ENCODE data around the gene FTSJ3. TPM values are rescaled to one million over a fixed set of nuclear protein-coding genes. Genes with fewer than 3 reads are reported as not detected.

FTSJ3 gene
- total and polyA plus RNA-seq, 2 of the 13 experiments (the other 11 are each of a cell fraction or from before 2014, with no cell fraction given) = 26.0 to 64.2 TPM

GRCh38 chr17:63841350-63842172, 14.1 kb upstream of the FTSJ3 start (continued):
- peak; percentile 22 for TF ChIP-seq ZNF781 (CRISPR knock-in tag; IDR thresholded peaks at IDR 0.05; ENCODE audit: borderline replicate concordance, not compliant biosample characterization)
- TF ChIP-seq MYNN (CRISPR knock-in tag; IDR thresholded peaks at IDR 0.05; ENCODE audit: low read depth) = no peak
- no peak for TF ChIP-seq RBFOX2 (IDR thresholded peaks at IDR 0.05; ENCODE audit: low read depth, low read length)
- TF ChIP-seq XBP1 (CRISPR knock-in tag; IDR thresholded peaks at IDR 0.05) = 0 out of 2 replicates have a peak, but pooled peaks have one; percentile 13
- peak; percentile 20; the same call in 1 of the 2 replicates for TF ChIP-seq ERF (CRISPR knock-in tag; IDR thresholded peaks at IDR 0.05)
- no peak for TF ChIP-seq PCBP2 (optimal IDR thresholded peaks at IDR 0.05; ENCODE audit: low read depth, low read length, poor library complexity, severe bottlenecking)
- no peak for TF ChIP-seq PREB (CRISPR knock-in tag; IDR thresholded peaks at IDR 0.05)
- peak; percentile 48; the same call in 1 of the 2 replicates for TF ChIP-seq CSRNP1 (CRISPR knock-in tag; IDR thresholded peaks at IDR 0.05)
- 0 out of 2 replicates have a peak, but pooled peaks have one; percentile 18 for TF ChIP-seq BHLHE40 (IDR thresholded peaks at IDR 0.05; ENCODE audit: low read length)
- TF ChIP-seq SKIL (CRISPR knock-in tag; IDR thresholded peaks at IDR 0.05; ENCODE audit: borderline replicate concordance) = no peak
- TF ChIP-seq ZBTB7A (CRISPR knock-in tag; IDR thresholded peaks at IDR 0.05) = no peak
- TF ChIP-seq RXRA (CRISPR knock-in tag; IDR thresholded peaks at IDR 0.05) = peak; percentile 36; the same call in 1 of the 2 replicates
- TF ChIP-seq KMT2A (CRISPR knock-in tag; IDR thresholded peaks at IDR 0.05) = peak; percentile 31; the same call in 1 of the 2 replicates
- TF ChIP-seq PAWR (CRISPR knock-in tag; IDR thresholded peaks at IDR 0.05; ENCODE audit: borderline replicate concordance) = 0 out of 2 replicates have a peak, but pooled peaks have one; percentile 18
- peak; percentile 63; the same call in 1 of the 2 replicates for TF ChIP-seq ZNF564 (CRISPR knock-in tag; IDR thresholded peaks at IDR 0.05)
- peak; percentile 64 for TF ChIP-seq ZFP91 (CRISPR knock-in tag; IDR thresholded peaks at IDR 0.05; ENCODE audit: borderline replicate concordance)
- TF ChIP-seq GMEB1 (CRISPR knock-in tag; IDR thresholded peaks at IDR 0.05; ENCODE audit: borderline replicate concordance) = peak; percentile 47; the same call in 1 of the 2 replicates
- no peak; the same call in 1 of the 2 replicates for TF ChIP-seq KAT7 (CRISPR knock-in tag; IDR thresholded peaks at IDR 0.05; ENCODE audit: borderline replicate concordance)
- TF ChIP-seq MIER2 (CRISPR knock-in tag; IDR thresholded peaks at IDR 0.05) = no peak; the same call in 1 of the 2 replicates
- TF ChIP-seq ZNF543 (CRISPR knock-in tag; IDR thresholded peaks at IDR 0.05) = peak; percentile 28; the same call in 1 of the 2 replicates

Measured in HepG2 (cell line).